HG03066 (cell line): Measurements from ENCODE around the gene CNGA4.
"Not testable (repeated sequence)": the region's sequence is repeated elsewhere in the genome, so short reads cannot be mapped to it uniquely, and the experiment has no call there.

Experiments used
- ATAC-seq: cut with Tn5 transposase; IDR thresholded peaks from one replicate; pipeline ENCODE4 v1.9.1; 2021; ENCODE audit warnings: low read depth; ENCODE audit not compliant: unreplicated experiment

CNGA4 gene

DNA sequence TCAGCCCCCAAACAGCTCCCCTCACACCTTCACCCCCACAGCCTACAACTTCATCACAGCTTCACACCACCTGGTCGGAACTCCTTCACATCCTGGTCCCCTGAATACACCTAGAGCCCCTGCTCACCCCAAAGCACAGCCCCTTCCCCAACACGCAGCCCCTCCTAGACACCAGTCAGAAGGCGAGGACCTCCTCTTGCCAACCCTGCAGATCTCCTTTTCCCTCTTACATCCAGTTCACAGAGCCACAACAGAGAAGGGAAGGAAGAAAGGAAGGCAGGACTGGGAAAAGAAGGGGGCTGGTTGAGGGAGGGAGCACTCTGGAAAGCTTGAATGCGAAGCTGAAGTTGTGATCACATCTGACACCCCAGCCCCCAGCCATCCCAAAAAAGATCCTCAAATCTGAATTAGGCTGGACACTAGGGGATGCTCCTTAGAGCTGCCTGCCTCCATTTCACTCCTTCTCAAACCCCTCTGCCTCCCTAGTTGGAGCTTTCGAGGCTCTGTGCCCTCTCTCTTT is 21.4 kb downstream of the CNGA4 start:
- no peak for ATAC-seq

GRCh38 chr11:6263662-6264061 is 24.8 kb downstream of the CNGA4 start:
- ATAC-seq = no peak

DNA sequence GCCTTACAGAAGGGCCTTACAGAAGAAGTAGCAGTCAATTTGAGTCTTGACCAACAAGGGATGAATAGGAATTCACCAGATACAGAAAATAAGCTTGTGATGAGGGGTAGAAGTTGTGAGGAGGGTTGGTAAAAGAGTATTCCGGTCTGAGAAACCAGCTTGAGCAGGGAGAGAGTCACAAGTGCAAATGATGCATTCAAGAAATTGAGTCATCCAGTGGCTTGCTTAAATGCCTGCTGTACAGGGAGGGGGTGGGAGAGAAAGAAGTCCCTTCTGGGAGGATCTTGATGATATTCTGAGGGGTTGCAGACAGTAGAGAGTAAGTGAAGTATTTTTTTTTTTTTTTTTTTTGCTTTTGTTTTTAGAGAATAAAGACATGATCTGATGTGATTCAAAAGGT is 29.9 kb downstream of the CNGA4 start:
- ATAC-seq = no peak

- no peak for ATAC-seq
Observed at GRCh38 chr11:6269994-6270393, 31.1 kb downstream of the CNGA4 start.

- no peak for ATAC-seq
Observed at GRCh38 chr11:6270584-6271246, 31.8 kb downstream of the CNGA4 start.

DNA sequence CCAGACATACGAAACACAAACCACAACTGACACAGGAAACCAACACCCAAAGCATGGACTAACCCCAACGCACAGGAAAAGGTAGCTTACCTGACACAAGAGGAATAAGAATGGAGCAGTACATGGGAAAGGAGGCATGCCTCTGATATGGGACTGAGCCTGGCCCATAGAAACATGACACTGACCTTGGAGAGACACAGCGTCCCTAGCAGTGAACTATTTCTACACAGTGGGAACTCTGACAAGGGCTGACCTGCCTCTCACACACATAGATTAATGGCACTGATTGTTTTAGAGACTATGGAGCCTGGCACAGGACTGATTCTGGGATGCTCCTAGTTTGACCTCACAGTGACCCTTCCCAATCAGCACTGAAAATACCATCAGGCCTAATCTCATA is 32.7 kb downstream of the CNGA4 start:
- ATAC-seq = no peak

DNA sequence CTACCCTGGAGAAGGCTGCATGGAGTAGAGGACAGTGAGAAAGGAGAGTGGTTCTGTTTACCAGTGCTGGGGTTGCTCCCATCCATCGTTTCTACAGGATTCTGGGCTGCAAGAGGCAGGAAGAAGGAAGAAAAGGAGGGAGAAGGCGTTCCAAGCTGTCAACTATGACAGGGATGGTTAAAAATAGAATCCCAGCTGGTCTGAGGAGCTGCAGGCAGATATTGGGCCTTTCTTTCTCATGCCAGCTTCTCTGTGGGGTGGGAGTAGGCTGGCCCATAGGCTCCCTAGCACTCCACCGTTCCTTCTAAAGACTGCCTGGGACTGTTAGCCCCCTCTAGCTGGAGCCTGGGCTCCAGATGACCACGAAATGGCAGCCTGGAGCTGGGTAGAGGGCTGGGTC is 34.3 kb downstream of the CNGA4 start:
- no peak for ATAC-seq

DNA sequence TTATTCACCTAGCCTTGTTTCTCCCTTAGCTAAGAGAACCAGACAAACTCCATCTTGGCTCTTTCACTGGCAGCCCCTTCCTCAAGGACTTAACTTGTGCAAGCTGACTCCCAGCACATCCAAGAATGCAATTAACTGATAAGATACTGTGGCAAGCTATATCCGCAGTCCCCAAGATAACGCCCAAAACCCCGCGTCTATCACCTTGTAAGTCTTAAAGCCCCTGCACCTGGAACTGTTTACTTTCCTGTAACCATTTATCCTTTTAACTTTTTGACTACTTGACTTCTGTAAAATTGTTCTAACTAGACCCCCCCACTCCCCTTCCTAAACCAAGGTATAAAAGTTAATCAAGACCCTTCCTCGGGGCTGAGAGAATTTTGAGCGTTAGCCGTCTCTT is 41.9 kb downstream of the CNGA4 start:
- ATAC-seq = not testable (repeated sequence)

DNA sequence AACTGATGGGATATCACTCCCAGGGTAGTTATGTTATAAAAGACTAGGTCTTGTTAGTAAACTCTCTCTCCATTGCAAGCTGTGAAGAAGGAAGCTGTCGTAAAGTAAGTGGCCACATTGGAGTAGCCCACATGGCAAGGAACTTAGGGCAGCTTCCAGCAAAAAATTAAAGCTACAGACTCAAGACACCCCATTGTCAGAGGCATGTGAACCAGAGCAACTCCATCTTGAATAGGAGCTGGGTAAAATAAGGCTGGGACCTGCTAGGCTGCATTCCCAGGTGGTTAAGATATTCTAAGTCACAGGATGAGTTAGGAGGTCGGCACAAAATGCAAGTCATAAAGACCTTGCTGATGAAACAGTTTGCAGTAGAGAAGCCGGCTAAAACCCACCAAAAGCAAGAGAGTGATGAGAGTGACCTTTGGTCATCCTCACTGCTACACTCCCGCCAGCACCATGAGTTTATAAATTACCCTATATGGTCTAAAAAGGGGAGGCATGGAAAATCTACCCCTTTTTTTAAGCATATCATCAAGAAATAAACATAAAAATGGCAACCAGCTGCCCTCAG is 44.6 kb downstream of the CNGA4 start:
- ATAC-seq = no peak

GRCh38 chr11:6284250-6284649 is 45.4 kb downstream of the CNGA4 start:
- no peak for ATAC-seq

DNA sequence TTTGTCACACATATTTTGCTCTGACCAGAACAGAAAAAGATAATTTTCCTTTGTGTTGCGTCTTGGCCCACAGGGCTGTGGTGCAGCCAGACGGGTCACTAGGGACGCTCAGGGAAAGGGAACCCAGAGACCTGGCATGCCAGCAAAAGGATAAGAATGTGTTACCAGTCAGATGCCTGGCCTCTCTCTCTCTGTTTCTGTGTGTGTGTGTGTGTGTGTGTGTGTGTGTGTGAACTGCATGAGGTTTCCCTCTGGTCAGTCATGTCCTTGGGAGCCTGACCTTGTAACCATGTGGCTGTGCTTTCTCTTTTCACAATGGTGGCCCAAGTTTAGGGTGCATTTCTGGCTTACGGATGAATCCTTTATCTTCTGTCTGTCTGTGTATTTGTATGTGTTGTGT is 46.1 kb downstream of the CNGA4 start:
- no peak for ATAC-seq
